Stimulated activated naive CD4-positive, alpha-beta T cell treated with Interleukin-2 at 50 U/mL for 16 hours (primary cell): ENCODE results near the gene MR1.

Experiments used
- DNase-seq: peaks from one replicate; lab custom pipeline; 2025; lab: John Stamatoyannopoulos, UW

The MR1 gene

GRCh38 chr1:181108304-181108867 is 74.6 kb downstream of the MR1 start:
- no peak for DNase-seq

- no peak for DNase-seq
These were observed 76.2 kb downstream of the MR1 start for GRCh38 chr1:181110013-181110412.
